H1 (cell line): ENCODE results near the gene MYO9B. TPM values are rescaled to one million over a fixed set of nuclear protein-coding genes. Genes with fewer than 3 reads are reported as not detected.

Experiments used
- SP1 ChIP-seq: IDR thresholded peaks from 2 replicates; pipeline ENCODE4 v1.6.1; 2011; ENCODE audit warnings: low read depth, low read length
- USF2 ChIP-seq: IDR thresholded peaks from 2 replicates; pipeline ENCODE4 v1.6.1; 2011; ENCODE audit warnings: low read length, improper control_type of control experiment
- polyA plus RNA-seq, 7 experiments: library from polyadenylated mRNA; depleted of rRNA in 3 of 7; stranded (reverse) in 5 of 7; unstranded in 2 of 7; fragments of >200 nt in 5 of 7; fragments of 200-250 nt in 2 of 7; gene quantifications; 1 replicate in 5 of 7; 2 replicates in 1 of 7; 4 replicates in 1 of 7; pipeline versions ENCODE4 v1.2.1 to v1.2.3, GENCODE V29; 2011 to 2013; ENCODE audit warnings: missing spikeins in 2 of 7, mixed read lengths in 2 of 7
- total RNA-seq: library from RNA; stranded (reverse); fragmentation: NEBNext Ultra II Directional; extraction: Animal tissue kit (Norgen Biotek cat#: 25700); gene quantifications from 2 replicates; pipeline ENCODE4 v1.2.1, GENCODE V29; 2021

The MYO9B gene
- total and polyA plus RNA-seq, 2 of the 8 experiments (the other 6 are each of a cell fraction or from before 2014, with no cell fraction given) = 27.6 to 77.1 TPM

GRCh38 chr19:17192751-17193150 lies 117.2 kb downstream of the MYO9B start (continued):
- TF ChIP-seq USF2 (no peak), SP1 (no peak)
